Adrenal gland (tissue), 5 donors: Measurements from ENCODE around the gene COG6.

Experiments used
- CTCF ChIP-seq, 6 experiments: fragments of 450-650 bp in 4 of 6; fragments of 200-600 bp in 2 of 6; sonication (generic) in 1 of 6; IDR thresholded peaks; 1 replicate in 5 of 6; 2 replicates in 1 of 6; pipeline versions ENCODE4 v1.5.1 to v1.8.0; 2016 to 2021; ENCODE audit warnings: antibody characterized with exemption in 6 of 6, mild to moderate bottlenecking in 2 of 6, moderate library complexity in 1 of 6
- POLR2A ChIP-seq, 2 donors: fragments of 450-650 bp; IDR thresholded peaks; one replicate each; pipeline ENCODE4 v1.6.1; 2017; ENCODE audit warnings: antibody characterized with exemption in 2 of 2, mild to moderate bottlenecking in 2 of 2, moderate library complexity in 1 of 2
- donor health status: DM: no; HTN: no; CAD: no.

GRCh38 chr13:39773833-39774232, 118.4 kb downstream of the COG6 start:
- TF ChIP-seq CTCF (IDR thresholded peaks at IDR 0.05): no peak
- TF ChIP-seq POLR2A (IDR thresholded peaks at IDR 0.05): no peak
